DMS 273 (cell line): ENCODE data around the gene VSIG8.

Experiments
- DNase-seq: peaks from one replicate; lab custom pipeline; 2025; ENCODE audit not compliant: unreplicated experiment; lab: John Stamatoyannopoulos, UW

VSIG8 gene

DNA sequence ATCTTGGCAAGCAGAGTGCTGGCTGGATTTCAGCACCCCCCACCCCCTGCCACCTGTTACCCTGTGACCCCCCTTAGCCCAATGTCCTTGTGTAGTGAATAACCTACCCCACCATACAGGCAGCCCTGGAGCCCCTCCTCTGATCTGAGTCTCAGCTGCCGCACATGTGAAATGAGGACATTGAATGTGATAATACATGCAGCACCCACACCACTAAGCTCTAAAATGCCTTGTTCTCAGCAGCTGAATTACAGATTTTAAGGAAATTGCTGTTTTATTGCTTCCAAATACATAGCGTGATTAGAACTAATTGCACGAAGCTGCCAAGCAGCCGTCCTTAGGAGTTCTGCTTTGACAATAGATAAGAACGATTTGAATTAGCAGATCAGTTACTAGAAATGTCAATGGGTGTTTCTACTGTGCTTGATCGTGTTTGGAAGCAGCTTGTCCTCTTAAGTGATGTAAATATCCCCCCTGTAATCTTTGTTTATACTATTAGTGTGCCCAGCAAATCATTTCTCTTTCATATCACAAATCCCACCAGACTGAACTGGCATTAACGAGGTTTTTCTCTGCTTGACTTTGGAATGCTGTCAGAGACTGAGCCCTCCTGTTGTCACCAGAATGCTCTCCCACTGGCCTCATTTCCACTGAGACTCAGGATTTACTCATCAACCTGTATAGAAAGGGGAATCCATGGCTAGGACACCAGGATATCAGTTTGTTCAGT, 30.9 kb downstream of the VSIG8 start:
- peak; percentile 25 for DNase-seq

DNA sequence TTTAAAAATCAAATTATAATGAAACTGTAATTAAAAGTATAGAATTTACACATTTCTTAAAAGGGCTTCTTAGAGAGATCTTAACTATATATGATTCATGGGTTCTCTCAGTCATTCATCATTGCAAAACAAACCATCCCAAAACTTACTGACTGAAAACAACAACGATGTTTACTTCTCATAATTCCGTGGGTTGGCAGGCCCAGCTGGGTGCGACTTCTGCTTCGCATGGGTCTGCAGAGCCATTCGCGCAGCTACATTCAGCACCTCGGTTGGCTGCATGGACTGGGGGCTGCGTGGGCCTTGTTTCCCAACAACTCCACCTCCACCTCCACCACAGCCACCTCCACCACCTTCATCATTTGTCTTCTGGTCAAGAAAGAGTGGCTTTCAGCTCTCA, 31.7 kb downstream of the VSIG8 start:
- DNase-seq, result no peak

DNA sequence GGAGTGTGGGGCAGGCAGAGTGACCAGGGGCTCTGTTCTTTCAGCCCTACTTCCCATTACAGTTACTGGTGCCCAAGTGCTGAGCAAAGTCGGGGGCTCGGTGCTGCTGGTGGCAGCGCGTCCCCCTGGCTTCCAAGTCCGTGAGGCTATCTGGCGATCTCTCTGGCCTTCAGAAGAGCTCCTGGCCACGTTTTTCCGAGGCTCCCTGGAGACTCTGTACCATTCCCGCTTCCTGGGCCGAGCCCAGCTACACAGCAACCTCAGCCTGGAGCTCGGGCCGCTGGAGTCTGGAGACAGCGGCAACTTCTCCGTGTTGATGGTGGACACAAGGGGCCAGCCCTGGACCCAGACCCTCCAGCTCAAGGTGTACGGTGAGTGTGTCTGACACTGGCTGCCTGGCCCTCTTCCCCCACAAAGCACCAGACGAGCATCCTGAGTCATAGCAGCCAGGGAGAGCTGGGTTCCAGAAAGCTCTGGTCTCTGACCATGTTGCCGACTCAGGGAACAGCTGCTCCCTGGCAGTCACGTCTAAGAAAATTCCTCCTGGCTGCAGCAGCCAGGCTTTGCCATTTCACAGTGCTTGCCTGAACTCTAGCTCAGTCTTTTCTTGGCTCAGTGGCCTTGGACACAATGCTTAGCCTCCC, 32.5 kb downstream of the VSIG8 start:
- peak; percentile 39 for DNase-seq

DNA sequence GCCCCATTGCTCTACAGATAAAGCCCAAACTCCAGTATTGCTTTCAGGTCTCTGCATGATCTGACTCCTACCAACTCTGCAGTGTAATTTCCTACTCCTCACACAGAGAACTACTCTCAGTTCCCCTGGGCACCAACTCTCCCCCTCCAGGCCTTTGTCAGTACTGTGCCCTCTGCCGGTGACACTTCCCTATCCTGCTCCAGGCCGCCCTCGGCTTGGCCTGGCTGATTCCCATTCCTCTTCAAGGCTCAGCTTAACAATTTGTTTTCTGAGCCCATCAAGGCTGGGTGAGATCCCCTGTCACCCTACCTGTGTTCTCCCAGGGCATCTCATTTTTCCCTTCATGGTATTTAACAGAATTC, 33.2 kb downstream of the VSIG8 start:
- DNase-seq, result peak; percentile 73

DNA sequence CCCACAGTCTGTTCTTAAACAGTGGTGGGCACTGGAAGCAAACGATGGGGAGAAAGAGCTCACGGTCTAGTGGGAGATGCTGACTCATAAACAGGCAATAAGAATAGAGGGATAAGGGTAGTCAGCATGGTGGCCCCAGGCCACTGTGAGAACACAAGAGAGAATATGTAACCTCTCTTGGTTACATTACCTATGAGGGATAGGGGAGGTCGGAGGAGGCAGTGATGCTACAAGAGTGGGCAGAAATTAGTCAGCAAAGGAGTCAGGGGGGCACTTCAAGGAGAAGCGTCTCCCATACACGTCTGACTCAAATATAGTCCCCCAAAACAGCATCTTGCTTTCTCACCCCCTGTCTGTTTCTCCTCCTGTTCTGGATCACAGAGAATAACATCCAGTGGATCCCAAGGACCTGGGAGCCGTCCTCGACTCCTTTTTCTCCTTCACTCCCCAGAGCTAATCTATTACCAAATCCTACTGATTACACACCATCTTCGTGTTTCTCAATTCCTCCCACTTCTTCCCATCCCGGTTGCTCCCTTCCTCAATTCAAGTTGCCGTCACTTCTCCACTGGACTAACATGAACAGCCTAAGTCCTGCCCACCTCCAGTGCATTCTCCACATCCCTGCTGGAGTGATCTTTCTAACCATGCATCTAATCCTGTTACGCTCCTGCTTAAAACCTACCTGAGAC, 33.7 kb downstream of the VSIG8 start:
- no peak for DNase-seq

DNA sequence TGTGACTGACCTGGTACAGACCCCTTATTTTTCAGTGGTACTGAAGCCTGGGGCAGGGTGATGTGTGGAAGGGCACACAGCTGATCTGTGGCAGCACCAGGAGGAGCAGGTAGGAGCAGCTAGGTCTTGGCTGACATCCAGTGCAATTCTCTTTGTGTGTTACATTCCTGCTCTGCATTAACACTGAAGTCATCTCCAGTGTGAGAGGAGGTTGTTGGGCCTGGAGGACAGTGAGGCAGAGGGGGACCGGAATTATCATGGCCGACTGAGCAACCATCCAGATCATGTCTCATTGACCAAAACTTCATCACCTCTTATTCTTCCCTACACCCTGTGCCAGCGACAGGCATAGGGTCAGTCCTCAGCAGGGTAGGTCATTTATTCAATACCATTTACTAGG, 34.3 kb downstream of the VSIG8 start:
- DNase-seq, result no peak

DNA sequence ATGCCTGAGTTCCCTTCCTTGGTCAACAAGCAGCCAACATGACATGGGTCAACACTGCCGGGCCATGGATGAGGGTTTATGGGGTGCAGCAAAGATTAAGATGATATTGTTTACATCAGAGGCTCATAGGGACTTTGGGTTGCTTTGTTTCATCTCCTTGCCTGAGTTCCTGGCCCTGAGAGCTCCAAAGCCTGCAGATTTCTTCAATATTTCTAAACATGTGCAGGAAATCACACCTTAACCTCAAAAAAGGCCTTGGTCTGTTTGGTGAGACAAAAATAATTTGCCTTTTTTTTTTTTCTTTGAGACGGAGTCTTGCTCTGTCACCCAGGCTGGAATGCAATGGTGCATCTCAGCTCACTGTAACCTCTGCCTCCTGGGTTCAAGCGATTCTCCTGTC, 34.9 kb downstream of the VSIG8 start:
- DNase-seq, result no peak

DNA sequence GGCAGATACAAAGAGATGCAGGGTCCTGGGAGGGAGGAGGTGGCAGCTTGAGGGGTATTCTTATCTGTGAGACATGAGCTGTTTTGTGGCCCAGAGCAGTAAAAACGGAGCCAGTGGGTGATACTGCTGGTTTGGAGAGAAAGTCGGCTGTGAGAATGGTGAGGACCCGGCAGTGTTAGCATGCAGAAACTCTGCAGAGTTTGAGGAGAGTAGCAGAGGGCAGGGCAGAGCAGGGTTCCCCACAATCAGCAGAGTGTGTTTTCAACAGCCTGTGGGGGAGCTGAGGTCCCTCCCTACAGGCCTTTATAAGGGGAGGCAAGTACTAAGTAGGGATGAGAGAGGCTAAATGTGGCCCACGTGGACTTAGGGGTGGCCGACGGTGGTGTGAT, 35.4 kb downstream of the VSIG8 start:
- no peak for DNase-seq

DNA sequence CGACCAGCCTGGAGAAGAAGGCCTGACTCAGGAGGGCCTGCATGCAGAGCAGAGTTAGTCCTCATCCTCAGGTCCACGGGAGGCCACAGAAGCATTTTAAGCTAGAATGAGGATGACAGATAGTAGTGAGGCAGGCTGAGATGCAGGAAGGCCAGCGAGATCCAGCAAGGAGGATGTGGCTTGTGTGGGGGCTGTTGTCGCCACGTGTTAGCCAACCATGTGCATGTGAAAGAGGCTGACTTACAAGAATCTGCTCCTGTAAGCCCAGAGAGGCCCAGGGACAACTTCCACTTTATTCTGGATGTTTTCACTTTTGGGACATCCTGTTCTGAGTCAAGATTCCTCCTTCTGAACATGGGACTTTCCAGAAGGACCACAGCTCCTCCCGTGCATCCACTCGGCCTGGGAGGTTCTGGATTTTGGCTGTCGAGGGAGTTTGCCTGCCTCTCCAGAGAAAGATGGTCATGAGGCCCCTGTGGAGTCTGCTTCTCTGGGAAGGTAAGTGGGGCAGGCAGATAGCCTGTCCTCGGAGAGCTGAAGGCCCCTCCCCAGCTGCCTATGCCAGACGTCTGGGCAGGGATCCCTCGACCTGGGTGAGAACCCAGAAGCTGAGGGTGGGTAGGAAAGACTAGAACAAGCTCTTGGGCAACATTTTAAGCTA, 35.9 kb downstream of the VSIG8 start, which contains the start of gene SLAMF8:
SLAMF8 (plus strand) TSS at position 433 of the 661 bp plus-strand sequence; CDS start at position 459, 26 bp downstream.
- DNase-seq, result no peak

DNA sequence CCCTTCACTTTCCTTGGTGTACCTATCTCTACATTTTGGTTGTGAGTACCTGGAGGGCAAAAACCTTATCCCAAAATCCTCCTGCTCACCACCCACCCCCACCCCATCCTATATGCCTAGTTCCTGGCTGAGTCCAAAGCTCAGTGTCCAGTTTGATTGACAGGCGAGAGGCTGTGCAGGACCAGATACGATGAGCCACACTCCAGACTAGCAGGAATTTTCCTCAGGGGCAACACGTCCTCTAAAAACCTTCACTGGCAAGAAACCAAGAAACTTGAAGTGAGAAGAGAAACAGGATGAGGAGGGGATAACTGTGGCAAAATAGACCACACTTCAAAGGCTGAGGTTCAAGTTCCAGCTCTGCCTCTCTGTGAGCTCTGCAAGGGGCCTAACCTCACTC, 36.9 kb downstream of the VSIG8 start:
- DNase-seq, result no peak

DNA sequence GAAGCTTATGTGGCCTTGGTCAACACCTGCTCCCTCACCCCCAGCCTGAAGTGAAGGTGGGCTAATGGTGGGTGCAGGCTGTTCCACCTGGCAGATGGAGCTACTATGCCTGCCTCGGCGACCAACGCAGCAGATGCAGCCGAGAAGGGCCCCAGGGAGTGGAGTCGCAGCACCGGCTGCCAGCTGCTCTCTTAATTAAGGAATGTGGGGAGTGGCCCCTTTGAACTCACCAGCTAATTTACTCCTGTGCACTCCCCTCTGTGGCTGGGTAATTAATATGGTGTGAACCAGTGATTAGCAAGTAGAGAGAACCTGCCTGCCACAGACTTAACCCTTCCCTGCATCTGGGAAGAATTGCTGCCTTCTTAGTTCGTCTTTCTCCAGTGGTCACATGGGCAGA, 39.1 kb downstream of the VSIG8 start:
- DNase-seq, result peak; percentile 92

DNA sequence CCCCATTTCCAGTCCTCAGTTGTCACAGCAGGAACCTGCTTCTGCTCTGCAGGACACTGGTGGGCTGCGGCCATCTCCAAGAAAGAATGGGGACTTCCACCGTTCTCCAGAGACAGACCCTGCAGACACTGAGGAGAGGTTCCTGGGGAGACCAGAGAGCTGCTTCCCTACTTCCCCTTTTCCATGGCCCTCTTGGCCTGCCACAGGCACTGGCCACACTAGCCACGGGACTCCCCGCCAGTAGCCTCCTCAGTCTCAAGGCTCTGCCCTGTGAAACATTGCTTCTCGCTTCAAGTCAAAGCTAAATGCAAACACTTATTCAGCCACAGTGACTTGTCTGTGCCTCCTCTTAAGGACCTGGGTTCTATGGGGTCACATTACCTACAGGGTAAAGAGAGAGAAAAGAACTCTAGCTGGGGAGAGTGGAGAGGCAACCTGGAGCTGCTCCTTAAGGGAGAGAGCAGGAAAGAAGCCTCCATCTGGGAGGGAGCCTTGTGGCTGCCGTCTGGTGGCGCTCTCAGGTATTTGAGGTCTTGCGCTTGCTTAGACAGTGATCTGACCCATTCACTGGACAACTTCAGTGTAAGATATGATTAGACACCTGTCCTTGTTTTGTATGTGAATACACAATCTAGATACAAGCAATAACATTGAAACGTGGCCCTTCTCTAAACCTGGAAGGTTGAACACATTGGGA, 41.1 kb downstream of the VSIG8 start:
- peak; percentile 75 for DNase-seq

DNA sequence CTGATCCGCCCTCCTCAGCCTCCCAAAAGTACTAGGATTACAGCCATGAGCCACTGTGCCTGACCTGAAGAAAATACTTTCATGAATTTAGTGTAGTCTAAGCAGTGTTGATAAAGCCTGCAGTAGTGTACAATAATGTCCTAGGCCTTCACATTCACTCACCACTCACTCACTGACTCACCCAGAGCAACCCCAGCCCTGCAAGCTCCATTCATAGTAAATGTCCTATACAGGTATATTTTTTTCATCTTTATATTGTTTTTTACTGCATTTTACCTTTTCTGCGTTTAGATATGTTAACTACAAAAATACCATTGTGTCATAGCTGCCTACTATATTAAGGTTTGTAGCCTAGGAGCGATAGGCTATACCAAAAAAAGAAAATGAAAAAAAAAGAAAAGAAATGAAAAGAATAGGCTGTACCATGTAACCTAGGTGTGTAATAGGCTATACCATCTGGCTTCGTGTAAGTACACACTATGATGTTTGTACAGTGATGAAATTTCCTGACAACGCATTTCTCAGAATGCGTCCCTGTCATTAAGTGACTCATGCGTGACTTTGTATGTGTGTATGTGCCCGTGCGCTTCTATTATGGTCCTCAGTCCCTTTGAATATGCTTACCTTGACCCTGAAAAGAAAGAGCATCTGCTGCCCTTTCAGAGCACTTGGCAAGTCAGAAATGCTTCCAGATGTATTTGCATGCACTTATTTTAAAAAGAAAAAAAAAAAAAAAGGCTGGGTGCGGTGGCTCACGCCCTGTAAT, 45.0 kb downstream of the VSIG8 start:
- peak; percentile 10 for DNase-seq

DNA sequence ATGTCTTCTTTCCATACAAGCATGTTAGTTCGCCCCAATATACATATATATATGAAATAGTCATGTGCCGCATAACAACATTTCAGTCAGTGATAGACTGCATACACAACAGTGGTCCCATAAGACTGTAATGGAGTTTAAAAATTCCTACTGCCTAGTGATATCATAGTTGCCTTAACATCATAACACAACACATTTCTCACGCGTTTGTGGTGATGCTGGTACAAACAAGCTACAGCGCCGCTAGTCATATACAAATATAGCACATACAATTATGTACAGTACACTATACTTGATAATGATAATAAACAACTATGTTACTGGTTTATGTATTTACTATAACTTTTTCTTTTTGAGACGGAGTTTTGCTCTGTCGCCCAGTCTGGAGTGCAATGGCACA, 46.5 kb downstream of the VSIG8 start:
- DNase-seq, result no peak

DNA sequence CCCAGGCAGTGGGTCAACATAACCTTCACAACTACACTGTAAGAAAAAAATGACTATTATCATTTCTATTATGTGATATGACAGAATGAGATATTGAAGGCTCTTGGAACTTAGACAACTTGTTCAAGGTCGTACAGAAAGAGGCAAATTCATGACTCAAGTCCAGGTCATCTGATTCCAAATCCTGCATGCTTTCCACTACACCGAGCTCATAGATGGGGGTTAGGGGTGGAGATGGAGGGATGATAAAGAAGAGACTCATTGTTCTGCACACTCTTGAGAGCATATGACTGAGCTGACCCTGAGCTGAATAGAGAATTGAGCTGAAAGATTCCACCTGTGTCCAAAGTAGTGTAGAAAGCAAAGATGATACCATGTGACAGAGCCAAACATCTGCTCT, 57.5 kb downstream of the VSIG8 start:
- DNase-seq, result no peak
